ENCODE measurements around the gene TMEM120B. TPM values are rescaled to one million over a fixed set of nuclear protein-coding genes. Genes with fewer than 3 reads are reported as not detected.

The TMEM120B gene
- total and polyA plus RNA-seq, 7 donors = 11.0 to 29.7 (median 12.7) TPM

DNA sequence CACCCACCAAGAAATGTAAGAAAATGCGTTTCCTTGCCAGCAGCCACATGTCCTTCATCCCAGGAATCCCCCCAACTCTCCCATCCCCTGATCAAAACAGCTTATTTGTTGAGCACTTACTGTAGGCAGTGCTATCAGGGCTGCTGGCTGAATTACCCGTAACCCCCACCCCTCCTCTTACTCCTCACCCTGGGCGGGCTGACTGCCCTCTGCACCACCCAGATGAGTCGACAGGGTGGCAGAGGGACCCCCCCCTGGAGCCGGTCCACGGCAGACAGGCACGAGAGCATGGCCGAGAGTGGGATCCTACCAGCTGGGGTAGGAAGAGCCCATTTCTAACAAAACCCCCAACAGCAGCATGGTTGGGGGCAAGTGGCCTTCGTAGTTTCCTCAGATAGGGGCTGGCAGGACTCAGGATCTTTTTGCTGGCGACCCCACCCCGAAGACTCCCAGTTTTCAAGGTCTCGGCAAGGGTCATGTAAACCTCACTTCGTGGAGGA, 82.0 kb downstream of the TMEM120B start:
- H3K27me3 ChIP-seq (ENCODE audit: insufficient read depth in 3 of 3, low read length in 2 of 3) = no peaks in the 10 kb centered on the region
- intact Hi-C loops (cut with DNase I) = loop anchor here (1.0 to 5.0 kb wide), 5 partner anchors 18 to 98 kb away; partner anchors contain the start of gene PSMD9 (in 2 of the 2)
- no peaks in the 10 kb centered on the region for H3K9me3 ChIP-seq
- peak overlapping the region; percentile 86 for H3K4me3 ChIP-seq
- H3K36me3 ChIP-seq (ENCODE audit: insufficient read depth in 1 of 2, low read depth in 1 of 2) = peaks cover 0 to 14% of the 10 kb centered on the region in 2 donors
- WGBS, 3 donors = 1 to 6% (median 1%) methylated on average over 13 of the region's 13 CpGs
- DNase-seq = peak; percentile 47 to 72
- no peak for ATAC-seq
- H3K4me1 ChIP-seq = peaks cover 52% of the 10 kb centered on the region
- TF ChIP-seq, protein P1, sequence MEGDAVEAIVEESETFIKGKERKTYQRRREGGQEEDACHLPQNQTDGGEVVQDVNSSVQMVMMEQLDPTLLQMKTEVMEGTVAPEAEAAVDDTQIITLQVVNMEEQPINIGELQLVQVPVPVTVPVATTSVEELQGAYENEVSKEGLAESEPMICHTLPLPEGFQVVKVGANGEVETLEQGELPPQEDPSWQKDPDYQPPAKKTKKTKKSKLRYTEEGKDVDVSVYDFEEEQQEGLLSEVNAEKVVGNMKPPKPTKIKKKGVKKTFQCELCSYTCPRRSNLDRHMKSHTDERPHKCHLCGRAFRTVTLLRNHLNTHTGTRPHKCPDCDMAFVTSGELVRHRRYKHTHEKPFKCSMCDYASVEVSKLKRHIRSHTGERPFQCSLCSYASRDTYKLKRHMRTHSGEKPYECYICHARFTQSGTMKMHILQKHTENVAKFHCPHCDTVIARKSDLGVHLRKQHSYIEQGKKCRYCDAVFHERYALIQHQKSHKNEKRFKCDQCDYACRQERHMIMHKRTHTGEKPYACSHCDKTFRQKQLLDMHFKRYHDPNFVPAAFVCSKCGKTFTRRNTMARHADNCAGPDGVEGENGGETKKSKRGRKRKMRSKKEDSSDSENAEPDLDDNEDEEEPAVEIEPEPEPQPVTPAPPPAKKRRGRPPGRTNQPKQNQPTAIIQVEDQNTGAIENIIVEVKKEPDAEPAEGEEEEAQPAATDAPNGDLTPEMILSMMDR (IDR thresholded peaks at IDR 0.05) = no peak
- peak overlapping the region; percentile 100 for H3K27ac ChIP-seq

DNA sequence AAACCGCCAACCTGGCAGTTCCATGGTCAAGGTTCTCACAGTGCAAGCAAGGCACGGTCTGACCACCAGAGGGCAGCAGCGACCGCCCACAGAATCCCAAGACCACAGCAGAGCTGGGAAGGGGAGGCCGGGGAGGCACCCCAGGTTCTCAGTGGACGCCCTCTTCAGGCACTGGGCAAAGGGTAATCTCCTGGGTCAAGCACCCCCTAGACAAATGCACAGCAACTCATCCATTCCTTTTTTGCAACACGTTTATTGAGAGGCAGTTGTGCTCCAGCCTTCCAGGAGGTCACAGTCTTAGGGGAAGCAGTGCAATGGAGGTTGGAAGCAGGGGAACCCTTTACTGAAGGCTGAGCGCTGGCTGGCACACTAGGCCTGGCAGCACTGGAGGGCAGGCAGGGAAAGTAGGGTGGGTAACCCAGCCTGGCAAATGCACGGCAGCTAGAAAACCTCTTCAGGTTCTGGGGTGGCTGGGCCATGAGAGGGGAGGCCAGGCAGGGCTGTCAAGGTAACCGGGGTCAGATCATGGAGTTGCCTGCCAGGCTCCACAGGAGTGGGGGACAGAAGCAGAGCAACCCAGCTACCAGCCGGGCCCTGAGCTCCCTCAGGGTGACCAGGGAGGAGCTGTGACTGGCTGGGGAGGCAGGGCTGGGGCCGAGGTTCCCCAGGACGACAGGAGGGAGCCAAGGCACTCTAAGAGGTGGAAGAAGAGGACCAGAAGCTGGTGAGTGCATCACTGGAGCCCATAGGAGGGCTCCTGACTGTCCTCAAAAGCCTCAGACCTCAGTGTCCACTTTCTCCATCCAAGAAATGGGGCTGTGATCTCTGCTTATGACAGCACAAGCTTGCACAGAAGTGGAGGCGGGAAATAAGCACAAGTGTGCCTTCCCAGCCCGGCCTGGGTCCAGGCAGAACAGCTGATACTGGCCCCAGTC, 82.7 kb downstream of the TMEM120B start:
- TF ChIP-seq, protein P1 (IDR thresholded peaks at IDR 0.05) = peak; percentile 97
- 13 to 37% (median 18%) methylated on average over 13 to 15 of the region's 15 CpGs for WGBS, 3 donors
- intact Hi-C loops (cut with DNase I) = loop anchor here (1.0 to 5.0 kb wide), 4 partner anchors 17 to 98 kb away; partner anchors contain the start of gene PSMD9 (in 2 of the 2)
- Histone ChIP-seq H3K27ac (peak overlapping the region; percentile 100), H3K4me3 (peak overlapping the region; percentile 86), H3K4me1 (peaks cover 52% of the 10 kb centered on the region), H3K9me3 (no peaks in the 10 kb centered on the region), H3K27me3 (ENCODE audit: insufficient read depth in 3 of 3, low read length in 2 of 3) (no peaks in the 10 kb centered on the region), H3K36me3 (ENCODE audit: insufficient read depth in 1 of 2, low read depth in 1 of 2) (peaks cover 0 to 14% of the 10 kb centered on the region in 2 donors)
- DNase-seq = peak; percentile 90 to 93
- peak; percentile 32 to 56 (median 40) for ATAC-seq

DNA sequence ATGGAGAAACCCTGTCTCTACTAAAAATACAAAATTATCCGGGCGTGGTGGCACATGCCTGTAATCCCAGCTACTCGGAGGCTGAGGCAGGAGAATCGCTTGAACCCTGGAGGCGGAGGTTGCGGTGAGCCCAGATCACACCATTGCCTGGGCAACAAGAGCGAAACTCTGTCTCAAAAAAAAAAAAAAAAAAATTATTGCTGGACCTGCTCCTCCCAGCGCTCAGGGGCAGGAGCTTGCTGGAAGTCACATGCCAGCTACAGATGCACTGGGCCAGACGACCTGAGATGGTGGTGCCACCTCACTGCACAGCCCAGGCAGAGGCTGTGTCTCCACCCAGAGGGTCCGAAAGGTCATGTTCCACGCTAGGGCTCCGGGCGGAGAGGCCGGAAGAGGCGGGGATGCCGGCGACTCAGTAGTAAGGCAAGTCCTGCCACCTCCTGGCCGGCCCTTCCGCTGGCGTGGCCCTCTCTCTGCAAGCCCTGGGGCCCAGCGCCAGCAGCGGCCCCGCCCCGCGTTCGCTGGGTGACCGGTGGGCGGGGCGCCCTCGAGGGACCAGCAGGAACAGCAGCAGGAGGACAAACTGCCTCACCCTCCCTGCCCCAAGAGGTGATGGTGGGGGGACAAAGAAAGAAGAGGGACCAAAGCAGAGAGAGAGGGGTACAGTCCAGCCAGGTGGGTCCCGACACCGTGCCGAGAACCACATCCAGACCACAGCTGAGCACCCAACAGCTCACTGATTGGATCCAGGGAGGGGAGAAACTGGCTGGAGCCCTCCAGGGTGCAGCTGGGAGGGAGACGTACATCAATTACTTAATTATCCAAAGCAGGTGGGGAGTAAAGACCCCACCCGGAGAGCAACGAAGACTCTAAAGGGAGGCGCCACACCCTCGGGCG, 84.6 kb downstream of the TMEM120B start:
- Histone ChIP-seq H3K4me3 (peak overlapping the region; percentile 86), H3K9me3 (no peaks in the 10 kb centered on the region), H3K27me3 (ENCODE audit: insufficient read depth in 3 of 3, low read length in 2 of 3) (no peaks in the 10 kb centered on the region), H3K27ac (peak overlapping the region; percentile 100), H3K36me3 (ENCODE audit: insufficient read depth in 1 of 2, low read depth in 1 of 2) (peaks cover 0 to 14% of the 10 kb centered on the region in 2 donors), H3K4me1 (peaks cover 52% of the 10 kb centered on the region)
- WGBS, 3 donors = 5 to 13% (median 7%) methylated on average over 29 to 39 of the region's 39 CpGs
- peak; percentile 97 to 98 for DNase-seq
- intact Hi-C loops (cut with DNase I) = loop anchor here (5.0 kb wide), 1 partner anchor 90 kb away; the partner anchor contains the start of gene PSMD9 (in 2 of the 2)
- TF ChIP-seq, protein P1 (IDR thresholded peaks at IDR 0.05) = peak; percentile 41
- peak; percentile 42 to 59 (median 50) for ATAC-seq
